Smooth muscle cell (in vitro differentiated cells): Measurements from ENCODE around the gene INTS7. TPM values are rescaled to one million over a fixed set of nuclear protein-coding genes. Genes with fewer than 3 reads are reported as not detected.
"Not testable (repeated sequence)": the region's sequence is repeated elsewhere in the genome, so short reads cannot be mapped to it uniquely, and the experiment has no call there.

Experiments used
- DNase-seq: peaks from one replicate; lab custom pipeline; 2025; ENCODE audit not compliant: unreplicated experiment; lab: John Stamatoyannopoulos, UW
- H2AFZ ChIP-seq: fragments of 200-600 bp; sonication (generic); 2 replicates; pipeline ENCODE4 v1.6.0; 2016; ENCODE audit warnings: antibody characterized with exemption, low read depth, mild to moderate bottlenecking
- H3F3A ChIP-seq: fragments of 200-600 bp; sonication (generic); 2 replicates; pipeline ENCODE4 v1.6.0; 2017; ENCODE audit warnings: antibody characterized with exemption, low read depth
- H3K27ac ChIP-seq: fragments of 200-600 bp; sonication (generic); 2 replicates; pipeline ENCODE4 v1.5.1; 2016; ENCODE audit warnings: low read depth, mild to moderate bottlenecking
- H3K27me3 ChIP-seq: fragments of 200-600 bp; sonication (generic); 2 replicates; pipeline ENCODE4 v1.6.1; 2016; ENCODE audit warnings: low read depth, mild to moderate bottlenecking
- H3K36me3 ChIP-seq: fragments of 200-600 bp; sonication (generic); 2 replicates; pipeline ENCODE4 v1.5.1; 2016; ENCODE audit warnings: low read depth
- H3K4me1 ChIP-seq: fragments of 200-600 bp; sonication (generic); 2 replicates; pipeline ENCODE4 v1.5.1; 2016; ENCODE audit warnings: low read depth
- H3K4me2 ChIP-seq: fragments of 200-600 bp; sonication (generic); 2 replicates; pipeline ENCODE4 v1.6.0; 2016; ENCODE audit warnings: mild to moderate bottlenecking
- H3K4me3 ChIP-seq: fragments of 200-600 bp; sonication (generic); 2 replicates; pipeline ENCODE4 v1.5.1; 2016; ENCODE audit warnings: mild to moderate bottlenecking
- H3K79me2 ChIP-seq: fragments of 200-600 bp; sonication (generic); 2 replicates; pipeline ENCODE4 v1.6.0; 2016; ENCODE audit warnings: low read depth, mild to moderate bottlenecking
- H3K9ac ChIP-seq: fragments of 200-600 bp; sonication (generic); 2 replicates; pipeline ENCODE4 v1.6.0; 2016; ENCODE audit warnings: low read depth
- H3K9me3 ChIP-seq: fragments of 200-600 bp; sonication (generic); replicated peaks from 2 replicates; pipeline ENCODE4 v1.5.1; 2016; ENCODE audit warnings: low read depth
- H4K20me1 ChIP-seq: fragments of 200-600 bp; sonication (generic); 2 replicates; pipeline ENCODE4 v1.6.0; 2016; ENCODE audit warnings: low read depth
- WGBS: methylation state at CpG from one replicate; pipeline ENCODE4 v1.1.7; 2016; ENCODE audit warnings: low lambda C conversion rate; 5-methylcytosine and 5-hydroxymethylcytosine counted together
- polyA plus RNA-seq: library from polyadenylated mRNA; unstranded; fragments of >200 nt; fragmentation: Nextera tagmentation; extraction: Ambion mirVana; gene quantifications from 2 replicates; pipeline ENCODE4 v1.2.1, GENCODE V29; 2016
- total RNA-seq: library from RNA; depleted of rRNA; stranded (reverse); fragments of >200 nt; gene quantifications from 2 replicates; pipeline ENCODE4 v1.2.3, GENCODE V29; 2014
- TF ChIP-seq, protein P1 (sequence below): fragments of 200-600 bp; sonication (generic); IDR thresholded peaks from 2 replicates; pipeline ENCODE4 v1.5.1; 2017; ENCODE audit warnings: borderline replicate concordance, mild to moderate bottlenecking, antibody characterized with exemption; ENCODE audit not compliant: insufficient read depth, poor library complexity, severe bottlenecking

Gene INTS7
- total and polyA plus RNA-seq, 2 experiments from 2014 or later: 5.9 to 9.5 TPM

DNA sequence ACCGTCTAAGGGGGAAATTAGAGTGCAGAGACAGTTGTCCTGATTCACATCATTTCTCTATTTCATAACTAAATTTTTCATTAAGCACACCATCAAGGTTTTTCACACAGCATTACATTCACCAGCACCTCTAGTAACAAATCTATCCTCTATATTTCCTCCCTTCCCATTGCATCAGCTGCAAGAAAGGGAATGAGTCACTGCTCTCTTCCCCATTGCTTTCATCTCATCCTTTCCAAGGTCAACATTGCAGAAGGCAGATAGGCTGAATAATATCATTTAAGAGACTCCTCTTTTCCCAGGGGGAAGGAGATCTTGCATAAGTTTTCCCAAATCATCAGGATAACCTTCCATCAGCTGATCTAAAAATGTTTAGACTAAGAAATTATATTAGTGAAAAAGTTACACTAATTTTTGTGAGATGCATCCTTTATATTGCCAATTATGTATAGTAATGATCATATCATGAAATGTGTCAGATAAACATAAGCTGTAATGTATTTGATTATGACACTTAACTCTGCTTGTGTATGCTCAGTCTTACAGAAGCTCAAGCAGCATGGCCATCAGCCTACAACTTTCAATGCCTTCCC lies 4.3 kb downstream of the INTS7 start:
- Histone ChIP-seq H2AFZ (no peak overlapping the region), H3K4me1 (peaks cover 3% of the 10 kb centered on the region), H3K79me2 (peaks cover 61% of the 10 kb centered on the region), H3K36me3 (no peaks in the 10 kb centered on the region), H3K27me3 (no peaks in the 10 kb centered on the region), H3K4me2 (peak overlapping the region; percentile 65), H3F3A (no peaks in the 10 kb centered on the region), H3K4me3 (no peak overlapping the region), H3K27ac (peak overlapping the region; percentile 96), H3K9me3 (no peaks in the 10 kb centered on the region), H3K9ac (peak overlapping the region; percentile 87), H4K20me1 (peaks cover 12% of the 10 kb centered on the region)
- 100% methylated on average over 1 of the region's 1 CpG for WGBS
- TF ChIP-seq, protein P1, sequence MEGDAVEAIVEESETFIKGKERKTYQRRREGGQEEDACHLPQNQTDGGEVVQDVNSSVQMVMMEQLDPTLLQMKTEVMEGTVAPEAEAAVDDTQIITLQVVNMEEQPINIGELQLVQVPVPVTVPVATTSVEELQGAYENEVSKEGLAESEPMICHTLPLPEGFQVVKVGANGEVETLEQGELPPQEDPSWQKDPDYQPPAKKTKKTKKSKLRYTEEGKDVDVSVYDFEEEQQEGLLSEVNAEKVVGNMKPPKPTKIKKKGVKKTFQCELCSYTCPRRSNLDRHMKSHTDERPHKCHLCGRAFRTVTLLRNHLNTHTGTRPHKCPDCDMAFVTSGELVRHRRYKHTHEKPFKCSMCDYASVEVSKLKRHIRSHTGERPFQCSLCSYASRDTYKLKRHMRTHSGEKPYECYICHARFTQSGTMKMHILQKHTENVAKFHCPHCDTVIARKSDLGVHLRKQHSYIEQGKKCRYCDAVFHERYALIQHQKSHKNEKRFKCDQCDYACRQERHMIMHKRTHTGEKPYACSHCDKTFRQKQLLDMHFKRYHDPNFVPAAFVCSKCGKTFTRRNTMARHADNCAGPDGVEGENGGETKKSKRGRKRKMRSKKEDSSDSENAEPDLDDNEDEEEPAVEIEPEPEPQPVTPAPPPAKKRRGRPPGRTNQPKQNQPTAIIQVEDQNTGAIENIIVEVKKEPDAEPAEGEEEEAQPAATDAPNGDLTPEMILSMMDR: no peak
- DNase-seq: no peak

DNA sequence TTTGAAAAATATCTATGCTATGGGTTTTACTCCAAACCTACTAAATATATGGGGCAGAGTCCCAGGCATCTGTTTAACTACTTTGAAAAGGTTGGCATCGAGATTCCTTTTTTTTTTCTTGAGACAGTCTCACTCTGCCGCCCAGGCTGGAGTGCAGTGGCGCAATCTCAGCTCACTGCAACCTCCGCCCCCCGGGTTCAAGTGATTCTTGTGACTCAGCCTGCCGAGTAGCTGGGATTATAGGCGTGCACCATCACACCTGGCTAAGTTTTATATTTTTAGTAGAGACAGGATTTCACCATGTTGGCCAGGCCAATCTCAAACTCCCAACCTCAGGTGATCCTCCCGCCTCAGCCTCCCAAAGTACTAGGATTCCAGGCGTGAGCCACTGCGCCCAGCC lies 7.6 kb downstream of the INTS7 start:
- not testable (repeated sequence) for DNase-seq, H3K27ac ChIP-seq, H3K9ac ChIP-seq, H3F3A ChIP-seq, H2AFZ ChIP-seq, H3K4me1 ChIP-seq, H3K36me3 ChIP-seq, H3K27me3 ChIP-seq, H3K4me3 ChIP-seq, H3K9me3 ChIP-seq, H3K4me2 ChIP-seq
- 92% methylated on average over 10 of the region's 10 CpGs for WGBS
- Histone ChIP-seq H3K79me2 (peaks cover 61% of the 10 kb centered on the region), H4K20me1 (peaks cover 12% of the 10 kb centered on the region)

DNA sequence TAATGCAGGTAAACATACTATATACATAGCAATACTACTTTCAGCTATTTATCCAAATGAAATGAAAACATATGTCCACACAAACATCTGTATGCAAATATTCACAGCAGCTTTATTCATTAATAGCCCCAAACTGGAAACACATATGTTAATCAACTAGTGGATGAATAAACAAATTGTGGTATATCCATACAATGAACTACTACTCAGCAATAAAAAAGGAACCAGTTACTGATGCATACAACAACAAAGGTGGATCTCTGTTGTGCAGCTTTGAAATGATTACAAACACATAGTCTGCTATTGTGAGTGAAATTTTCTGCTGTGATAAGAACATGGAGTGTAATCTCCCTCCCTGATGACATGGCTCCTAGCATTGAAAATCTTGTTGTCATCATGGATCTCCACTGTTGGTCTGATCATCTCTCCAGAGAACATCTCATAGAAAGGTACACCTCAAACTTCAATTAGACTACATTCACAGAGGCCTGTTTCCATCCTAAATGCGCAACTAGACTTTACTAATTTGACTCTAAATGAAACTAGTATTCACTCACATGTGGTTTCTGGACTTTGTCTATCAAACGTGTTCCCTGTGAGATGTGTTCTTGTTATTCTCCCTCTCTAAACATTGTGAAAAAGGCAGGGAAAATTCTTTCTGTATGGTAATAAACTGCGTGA lies 10.7 kb downstream of the INTS7 start:
- H3K27me3 ChIP-seq: no peaks in the 10 kb centered on the region
- peaks cover 7% of the 10 kb centered on the region for H3K36me3 ChIP-seq
- DNase-seq: no peak
- H3K4me2 ChIP-seq: no peak overlapping the region
- H4K20me1 ChIP-seq: peaks cover 1% of the 10 kb centered on the region
- H3K79me2 ChIP-seq: peaks cover 70% of the 10 kb centered on the region
- H3K4me1 ChIP-seq: no peaks in the 10 kb centered on the region
- no peaks in the 10 kb centered on the region for H3K9me3 ChIP-seq
- no peak overlapping the region for H3K4me3 ChIP-seq
- no peaks in the 10 kb centered on the region for H3F3A ChIP-seq
- H2AFZ ChIP-seq: no peak overlapping the region
- H3K27ac ChIP-seq: no peak overlapping the region
- WGBS: 97% methylated on average over 3 of the region's 3 CpGs
- no peak overlapping the region for H3K9ac ChIP-seq
- TF ChIP-seq, protein P1: no peak

DNA sequence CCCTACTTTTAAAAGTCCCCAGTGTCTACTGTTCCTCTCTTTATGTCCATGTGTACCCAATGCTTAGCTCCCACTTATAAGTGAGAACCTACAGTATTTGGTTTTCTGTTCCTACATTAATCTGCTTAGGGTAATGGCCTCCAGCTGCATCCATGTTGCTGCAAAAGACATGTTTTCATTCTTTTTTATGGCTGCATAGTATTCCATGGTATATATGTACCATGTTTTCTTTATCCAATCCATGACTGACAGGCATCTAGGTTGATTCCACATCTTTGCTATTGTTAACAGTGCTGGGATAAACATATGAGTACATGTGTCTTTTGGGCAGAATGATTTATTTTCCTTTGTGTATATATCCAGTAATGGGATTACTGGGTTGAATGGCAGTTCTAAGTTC lies 12.4 kb downstream of the INTS7 start:
- not testable (repeated sequence) for H3K4me2 ChIP-seq, DNase-seq, H4K20me1 ChIP-seq, H3K9ac ChIP-seq, H3K4me3 ChIP-seq, H3K36me3 ChIP-seq, H2AFZ ChIP-seq, H3K4me1 ChIP-seq, H3K27me3 ChIP-seq, H3K9me3 ChIP-seq, H3K27ac ChIP-seq, H3F3A ChIP-seq
- H3K79me2 ChIP-seq: peaks cover 53% of the 10 kb centered on the region
